ENCODE measurements around the gene MTHFD1L. TPM values are rescaled to one million over a fixed set of nuclear protein-coding genes. Genes with fewer than 3 reads are reported as not detected.

Gene MTHFD1L
- total RNA-seq, 2 experiments from 2014 or later, result 103 to 129 TPM

GRCh38 chr6:150993253-150993652, 127.8 kb downstream of the MTHFD1L start:
- Mint-ChIP-seq H3K4me3 (no peak overlapping the region), H3K27me3 (no peaks in the 10 kb centered on the region), H3K36me3 (ENCODE audit: low read depth) (peaks cover 59% of the 10 kb centered on the region), H3K4me1 (no peaks in the 10 kb centered on the region), H3K27ac (no peak overlapping the region), H3K9me3 (ENCODE audit: low read depth) (peaks cover 6% of the 10 kb centered on the region)
- POLR2A ChIA-PET, result interaction anchor here (0.7 kb wide), 1 partner anchor 102 kb away, joined by 3 read pairs; no protein-coding TSS in a partner anchor
- intact Hi-C loops (cut with DNase I, micrococcal nuclease), result no loop called here
- CTCF ChIA-PET, result no interaction called here
- ATAC-seq (no peak), DNase-seq (no peak)

GRCh38 chr6:150994026-150994425, 128.5 kb downstream of the MTHFD1L start:
- H3K36me3 Mint-ChIP-seq (ENCODE audit: low read depth), result peaks cover 61% of the 10 kb centered on the region
- no peaks in the 10 kb centered on the region for H3K4me1 Mint-ChIP-seq
- intact Hi-C loops (cut with DNase I, micrococcal nuclease), result no loop called here

GRCh38 chr6:150996968-150997367, 131.5 kb downstream of the MTHFD1L start:
- CTCF ChIA-PET, result no interaction called here
- Mint-ChIP-seq H3K27me3 (no peaks in the 10 kb centered on the region), H3K4me1 (peaks cover 8% of the 10 kb centered on the region), H3K36me3 (ENCODE audit: low read depth) (peaks cover 54% of the 10 kb centered on the region), H3K27ac (no peak overlapping the region), H3K4me3 (no peak overlapping the region), H3K9me3 (ENCODE audit: low read depth) (peaks cover 6% of the 10 kb centered on the region)
- ATAC-seq, result no peak
- no peak for DNase-seq
- POLR2A ChIA-PET, result no interaction called here
- intact Hi-C loops (cut with DNase I, micrococcal nuclease), result no loop called here

More at GRCh38 chr6:150994026-150994425, 128.5 kb downstream of the MTHFD1L start:
- Mint-ChIP-seq H3K27me3 (no peaks in the 10 kb centered on the region), H3K4me3 (no peak overlapping the region), H3K27ac (no peak overlapping the region), H3K9me3 (ENCODE audit: low read depth) (peaks cover 6% of the 10 kb centered on the region)
- DNase-seq (no peak), ATAC-seq (no peak)
- CTCF ChIA-PET, result no interaction called here
- POLR2A ChIA-PET, result no interaction called here

GRCh38 chr6:150999107-150999506, 133.6 kb downstream of the MTHFD1L start:
- Mint-ChIP-seq H3K36me3 (ENCODE audit: low read depth) (peaks cover 47% of the 10 kb centered on the region), H3K9me3 (ENCODE audit: low read depth) (peaks cover 1% of the 10 kb centered on the region)
- POLR2A ChIA-PET, result interaction anchor here (0.6 kb wide), 1 partner anchor 295 kb away, joined by 6 read pairs; no protein-coding TSS in a partner anchor

GRCh38 chr6:150999576-150999975, 134.1 kb downstream of the MTHFD1L start:
- CTCF ChIA-PET, result interaction anchor here (1.2 kb wide), 1 partner anchor 325 kb away, joined by 3 read pairs; no protein-coding TSS in a partner anchor
- H3K4me1 Mint-ChIP-seq, result peaks cover 14% of the 10 kb centered on the region
- H3K27me3 Mint-ChIP-seq, result no peaks in the 10 kb centered on the region
- H3K9me3 Mint-ChIP-seq (ENCODE audit: low read depth), result no peaks in the 10 kb centered on the region
- peaks cover 46% of the 10 kb centered on the region for H3K36me3 Mint-ChIP-seq (ENCODE audit: low read depth)
- no peak for ATAC-seq
- no peak overlapping the region for H3K4me3 Mint-ChIP-seq
- POLR2A ChIA-PET, result no interaction called here
- DNase-seq, result no peak
- no peak overlapping the region for H3K27ac Mint-ChIP-seq
- intact Hi-C loops (cut with DNase I, micrococcal nuclease), result no loop called here

More at GRCh38 chr6:150999107-150999506, 133.6 kb downstream of the MTHFD1L start:
- H3K27me3 Mint-ChIP-seq, result no peaks in the 10 kb centered on the region
- DNase-seq (no peak), ATAC-seq (no peak)
- H3K4me1 Mint-ChIP-seq, result peaks cover 9% of the 10 kb centered on the region
- H3K27ac Mint-ChIP-seq, result no peak overlapping the region
- intact Hi-C loops (cut with DNase I, micrococcal nuclease), result no loop called here
- H3K4me3 Mint-ChIP-seq, result no peak overlapping the region
- CTCF ChIA-PET, result interaction anchor here (1.2 kb wide), 1 partner anchor 325 kb away, joined by 3 read pairs; no protein-coding TSS in a partner anchor

GRCh38 chr6:151001387-151002056, 136.0 kb downstream of the MTHFD1L start:
- DNase-seq (no peak), ATAC-seq (no peak)
- Mint-ChIP-seq H3K36me3 (ENCODE audit: low read depth) (peaks cover 41% of the 10 kb centered on the region), H3K4me1 (peaks cover 31% of the 10 kb centered on the region), H3K9me3 (ENCODE audit: low read depth) (no peaks in the 10 kb centered on the region), H3K4me3 (no peak overlapping the region), H3K27ac (peak overlapping the region; percentile 13), H3K27me3 (no peaks in the 10 kb centered on the region)
- intact Hi-C loops (cut with DNase I, micrococcal nuclease), result no loop called here
- ChIA-PET CTCF (interaction anchor here (0.8 to 1.6 kb wide), 4 partner anchors 9 to 323 kb away, joined by 3 to 5 read pairs (median 4); no protein-coding TSS in a partner anchor), POLR2A (no interaction called here)

GRCh38 chr6:151002057-151002450, 136.6 kb downstream of the MTHFD1L start:
- POLR2A ChIA-PET, result no interaction called here
- Mint-ChIP-seq H3K27ac (no peak overlapping the region), H3K4me1 (peaks cover 34% of the 10 kb centered on the region), H3K4me3 (no peak overlapping the region), H3K9me3 (ENCODE audit: low read depth) (no peaks in the 10 kb centered on the region), H3K36me3 (ENCODE audit: low read depth) (peaks cover 40% of the 10 kb centered on the region), H3K27me3 (no peaks in the 10 kb centered on the region)
- DNase-seq, result no peak
- no peak for ATAC-seq
- CTCF ChIA-PET, result interaction anchor here (0.8 to 1.6 kb wide), 3 partner anchors 8 to 13 kb away, joined by 3 to 5 read pairs (median 4); no protein-coding TSS in a partner anchor
- intact Hi-C loops (cut with DNase I, micrococcal nuclease), result no loop called here

- Mint-ChIP-seq H3K36me3 (ENCODE audit: low read depth) (peaks cover 41% of the 10 kb centered on the region), H3K27me3 (no peaks in the 10 kb centered on the region), H3K9me3 (ENCODE audit: low read depth) (no peaks in the 10 kb centered on the region), H3K27ac (no peak overlapping the region), H3K4me1 (peaks cover 34% of the 10 kb centered on the region), H3K4me3 (no peak overlapping the region)
- no peak for DNase-seq
- ChIA-PET POLR2A (no interaction called here), CTCF (interaction anchor here (1.0 kb wide), 1 partner anchor 8 kb away, joined by 4 read pairs; no protein-coding TSS in a partner anchor)
- intact Hi-C loops (cut with DNase I, micrococcal nuclease), result no loop called here
- no peak for ATAC-seq
Measured at GRCh38 chr6:151002491-151002935, 137.0 kb downstream of the MTHFD1L start.

GRCh38 chr6:151004383-151005024, 139.0 kb downstream of the MTHFD1L start:
- ATAC-seq, result peak; percentile 80
- intact Hi-C loops (cut with DNase I, micrococcal nuclease), result no loop called here
- Mint-ChIP-seq H3K27ac (peak overlapping the region; percentile 81), H3K4me3 (no peak overlapping the region), H3K27me3 (no peaks in the 10 kb centered on the region), H3K4me1 (peaks cover 34% of the 10 kb centered on the region), H3K36me3 (ENCODE audit: low read depth) (peaks cover 38% of the 10 kb centered on the region), H3K9me3 (ENCODE audit: low read depth) (no peaks in the 10 kb centered on the region)
- ChIA-PET POLR2A (no interaction called here), CTCF (interaction anchor here (0.7 to 3.6 kb wide), 5 partner anchors 10 to 1920 kb away, joined by 3 to 26 read pairs (median 3); no protein-coding TSS in a partner anchor)
- DNase-seq, result no peak

GRCh38 chr6:151005164-151005563, 139.7 kb downstream of the MTHFD1L start:
- ChIA-PET CTCF (interaction anchor here (0.7 to 3.6 kb wide), 4 partner anchors 9 to 1920 kb away, joined by 3 to 26 read pairs (median 5); no protein-coding TSS in a partner anchor), POLR2A (no interaction called here)
- no peaks in the 10 kb centered on the region for H3K9me3 Mint-ChIP-seq (ENCODE audit: low read depth)
- DNase-seq (no peak), ATAC-seq (no peak)
- intact Hi-C loops (cut with DNase I, micrococcal nuclease), result no loop called here
- H3K27ac Mint-ChIP-seq, result peak overlapping the region; percentile 56
- peaks cover 34% of the 10 kb centered on the region for H3K4me1 Mint-ChIP-seq
- H3K36me3 Mint-ChIP-seq (ENCODE audit: low read depth), result peaks cover 39% of the 10 kb centered on the region
- H3K4me3 Mint-ChIP-seq, result no peak overlapping the region
- no peaks in the 10 kb centered on the region for H3K27me3 Mint-ChIP-seq

- intact Hi-C loops (cut with DNase I, micrococcal nuclease), result no loop called here
- Mint-ChIP-seq H3K36me3 (ENCODE audit: low read depth) (peaks cover 39% of the 10 kb centered on the region), H3K4me1 (peaks cover 33% of the 10 kb centered on the region), H3K4me3 (no peak overlapping the region), H3K27ac (peak overlapping the region; percentile 48), H3K27me3 (no peaks in the 10 kb centered on the region), H3K9me3 (ENCODE audit: low read depth) (no peaks in the 10 kb centered on the region)
- DNase-seq, result no peak
- ChIA-PET POLR2A (no interaction called here), CTCF (interaction anchor here (1.2 to 3.6 kb wide), 3 partner anchors 8 to 332 kb away, joined by 3 to 26 read pairs (median 11); no protein-coding TSS in a partner anchor)
- peak; percentile 43 for ATAC-seq
Measured at GRCh38 chr6:151005896-151006632, 140.6 kb downstream of the MTHFD1L start.
